Left forelimb (tissue), 1 donor: ENCODE measurements around the gene ZNF76.

Source experiments
- DNase-seq: peaks from one replicate; pipeline ENCODE4 v3.0.0-alpha.2; 2018; ENCODE audit warnings: low spot score

ZNF76 gene

DNA sequence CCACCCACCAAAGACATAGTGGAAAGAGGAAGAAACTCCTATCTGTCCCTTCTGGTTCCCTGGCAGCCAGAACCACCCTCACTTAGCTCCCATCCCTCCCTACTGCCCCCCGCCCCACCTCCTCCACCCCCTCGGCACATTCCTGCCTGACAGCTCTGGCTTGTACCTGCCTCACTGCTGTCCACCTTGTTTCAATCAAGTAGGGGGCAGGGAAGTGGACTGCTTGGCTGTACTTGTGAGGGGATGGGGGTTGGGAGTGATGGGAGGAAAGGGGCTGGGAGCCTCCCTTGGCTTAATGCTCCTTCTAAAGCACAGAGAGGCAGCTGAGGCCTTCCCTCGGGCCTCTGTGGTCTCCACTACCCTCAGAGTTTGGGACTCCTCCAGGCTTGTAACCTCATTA lies 22.1 kb upstream of the ZNF76 start:
- no peak for DNase-seq

DNA sequence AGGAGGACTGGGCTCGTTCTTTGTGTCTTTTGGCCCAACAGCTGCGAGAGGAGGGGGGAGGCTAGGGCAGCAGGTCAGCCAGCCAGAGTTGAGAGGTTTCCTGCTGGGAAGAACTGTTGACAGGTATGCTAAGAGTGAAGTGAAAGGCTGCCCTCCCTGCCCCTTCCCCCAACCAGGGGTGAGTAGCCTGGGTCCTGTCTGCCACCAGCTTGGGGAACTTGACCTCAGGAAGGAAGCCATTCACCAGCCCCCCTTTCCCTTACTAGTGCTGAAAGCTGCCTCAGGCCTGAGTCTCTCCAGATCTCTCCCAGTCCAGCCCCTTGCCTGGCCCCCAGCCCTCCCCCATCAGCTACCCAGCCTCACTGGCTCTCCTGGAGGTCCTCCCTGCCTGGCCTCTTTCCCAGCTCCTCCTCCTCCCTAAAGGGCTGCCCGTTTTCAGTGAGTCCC lies 20.7 kb upstream of the ZNF76 start:
- DNase-seq = no peak

DNA sequence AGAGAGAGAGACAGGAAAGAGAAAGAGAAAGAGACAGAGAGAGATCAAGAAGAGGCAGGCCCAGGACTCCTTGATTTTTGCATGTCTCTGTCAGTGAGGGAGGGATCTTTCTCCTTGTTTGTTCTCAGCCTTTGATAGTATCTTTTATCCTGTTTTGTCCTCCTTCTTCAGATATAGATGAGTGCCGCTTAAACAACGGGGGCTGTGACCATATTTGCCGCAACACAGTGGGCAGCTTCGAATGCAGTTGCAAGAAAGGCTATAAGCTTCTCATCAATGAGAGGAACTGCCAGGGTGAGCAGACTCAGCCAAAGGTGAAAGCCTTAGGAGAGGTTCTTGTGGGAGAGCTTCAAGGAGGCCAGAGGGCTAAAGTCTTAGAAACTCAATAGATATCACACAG lies 20.0 kb upstream of the ZNF76 start:
- DNase-seq = no peak

DNA sequence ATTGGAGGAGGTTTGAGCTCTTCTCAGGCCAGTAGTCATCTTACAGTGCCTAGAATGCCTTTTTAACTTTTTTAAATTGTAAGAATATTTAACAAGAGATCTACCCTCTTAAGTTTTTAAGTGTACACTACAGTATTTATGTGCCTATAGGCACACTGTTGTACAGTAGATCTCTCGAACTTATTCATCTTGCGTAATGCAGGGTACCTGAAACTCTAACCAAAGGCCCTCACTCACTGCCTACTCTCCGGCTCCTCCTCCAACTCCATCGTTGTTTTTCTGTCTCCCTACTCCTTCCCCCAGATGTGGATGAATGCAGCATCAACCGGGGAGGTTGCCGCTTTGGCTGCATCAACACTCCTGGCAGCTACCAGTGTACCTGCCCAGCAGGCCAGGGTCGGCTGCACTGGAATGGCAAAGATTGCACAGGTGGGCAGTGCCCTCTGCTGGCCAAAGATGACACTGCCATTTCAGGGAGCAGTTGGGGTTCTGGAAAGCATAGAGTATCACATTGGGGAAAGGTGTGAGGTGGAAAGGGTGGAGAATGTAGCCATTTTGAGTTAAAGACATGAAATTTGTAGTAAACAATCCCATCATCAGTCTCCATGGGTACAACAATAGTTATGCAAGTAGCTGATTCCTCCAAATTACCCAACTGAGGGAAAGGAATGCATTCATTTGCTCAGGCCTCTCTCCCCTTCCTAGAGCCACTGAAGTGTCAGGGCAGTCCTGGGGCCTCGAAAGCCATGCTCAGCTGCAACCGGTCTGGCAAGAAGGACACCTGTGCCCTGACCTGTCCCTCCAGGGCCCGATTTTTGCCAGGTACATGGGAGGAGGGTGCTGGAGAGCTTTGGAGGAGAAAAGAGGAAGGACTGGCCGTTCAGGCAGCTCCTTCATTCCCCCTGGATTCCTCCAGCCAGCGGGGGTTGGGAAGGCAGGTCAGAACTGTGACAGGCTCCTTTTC lies 18.4 kb upstream of the ZNF76 start:
- peak; percentile 83 for DNase-seq

DNA sequence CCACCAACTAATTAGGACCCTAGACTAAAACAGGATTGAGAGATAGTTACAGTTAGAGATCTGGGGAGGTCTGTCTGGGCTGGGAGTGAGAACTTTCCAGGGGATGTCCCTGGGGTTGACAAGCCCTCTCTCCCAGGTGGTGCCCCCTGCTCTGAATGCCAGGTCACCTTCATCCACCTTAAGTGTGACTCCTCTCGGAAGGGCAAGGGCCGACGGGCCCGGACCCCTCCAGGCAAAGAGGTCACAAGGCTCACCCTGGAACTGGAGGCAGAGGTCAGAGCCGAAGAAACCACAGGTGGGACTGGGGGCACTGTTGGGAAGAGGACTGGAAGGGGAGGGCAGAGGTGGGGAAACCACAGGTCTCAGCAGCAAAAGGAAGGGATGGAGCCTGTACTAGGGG lies 17.0 kb upstream of the ZNF76 start:
- no peak for DNase-seq

GRCh38 chr6:35242906-35243305 lies 16.6 kb upstream of the ZNF76 start:
- DNase-seq = no peak

DNA sequence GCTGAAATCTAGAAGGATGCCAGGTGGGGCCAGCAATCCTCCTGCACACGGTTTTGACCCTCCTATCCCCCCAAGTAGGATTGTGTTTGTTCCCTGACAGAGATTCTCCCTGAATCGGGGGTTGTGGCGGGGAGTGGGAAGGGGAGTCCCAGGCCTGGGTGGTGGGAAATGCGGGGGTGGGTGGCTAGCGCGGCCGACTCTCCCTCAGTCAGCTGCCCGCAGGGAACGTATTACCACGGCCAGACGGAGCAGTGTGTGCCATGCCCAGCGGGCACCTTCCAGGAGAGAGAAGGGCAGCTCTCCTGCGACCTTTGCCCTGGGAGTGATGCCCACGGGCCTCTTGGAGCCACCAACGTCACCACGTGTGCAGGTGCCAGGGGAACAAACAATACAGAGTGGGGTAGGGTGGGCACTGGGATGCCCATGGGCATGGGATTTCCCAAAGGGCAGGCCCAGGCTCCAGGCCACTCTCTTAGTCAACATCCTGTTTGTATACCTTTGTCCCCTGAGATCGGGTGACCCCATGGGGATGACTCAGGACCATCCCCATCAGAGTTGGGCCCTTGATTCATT lies 16.1 kb upstream of the ZNF76 start:
- no peak for DNase-seq

DNA sequence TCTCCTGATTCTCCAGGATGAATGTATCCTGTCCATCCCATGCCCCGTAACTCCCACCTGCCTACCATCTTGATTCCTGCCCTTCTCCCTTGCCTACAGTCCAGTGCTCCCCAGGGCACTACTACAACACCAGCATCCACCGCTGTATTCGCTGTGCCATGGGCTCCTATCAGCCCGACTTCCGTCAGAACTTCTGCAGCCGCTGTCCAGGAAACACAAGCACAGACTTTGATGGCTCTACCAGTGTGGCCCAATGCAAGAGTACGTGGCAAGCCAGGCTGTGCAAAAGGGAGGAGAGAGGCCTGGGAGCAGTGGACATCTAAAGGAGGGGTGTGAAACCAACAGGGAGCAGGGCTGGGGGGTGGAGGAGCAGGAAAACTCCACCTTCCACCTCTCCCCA lies 15.0 kb upstream of the ZNF76 start:
- no peak for DNase-seq

DNA sequence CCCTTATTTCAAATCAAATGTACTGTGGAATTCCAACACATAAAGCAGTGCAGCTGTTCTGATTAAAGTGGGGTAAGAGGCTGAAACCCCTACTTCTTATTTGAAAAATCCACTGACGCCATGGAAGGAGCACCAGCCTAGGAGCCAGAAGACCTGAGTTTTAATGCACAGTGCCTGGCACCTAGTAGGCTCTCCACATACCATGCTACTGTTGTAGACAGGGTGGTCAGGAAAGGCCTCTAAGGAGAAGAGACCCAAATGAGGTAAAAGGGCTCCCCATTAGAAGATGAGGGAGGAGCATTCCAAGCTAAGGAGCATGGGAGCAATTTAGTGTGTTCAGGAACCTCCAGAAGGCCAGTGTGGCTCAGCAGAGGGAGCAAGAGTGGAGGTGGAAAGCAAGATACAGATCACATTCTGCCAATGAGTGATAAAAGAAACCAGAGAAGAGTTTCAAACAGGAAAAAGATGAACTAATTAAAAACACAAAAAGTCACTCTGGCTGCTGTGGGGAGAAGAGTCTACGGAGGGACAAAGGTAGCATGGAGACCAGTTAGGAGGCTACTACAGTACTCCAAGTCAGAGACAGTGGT lies 11.8 kb upstream of the ZNF76 start:
- DNase-seq = no peak

DNA sequence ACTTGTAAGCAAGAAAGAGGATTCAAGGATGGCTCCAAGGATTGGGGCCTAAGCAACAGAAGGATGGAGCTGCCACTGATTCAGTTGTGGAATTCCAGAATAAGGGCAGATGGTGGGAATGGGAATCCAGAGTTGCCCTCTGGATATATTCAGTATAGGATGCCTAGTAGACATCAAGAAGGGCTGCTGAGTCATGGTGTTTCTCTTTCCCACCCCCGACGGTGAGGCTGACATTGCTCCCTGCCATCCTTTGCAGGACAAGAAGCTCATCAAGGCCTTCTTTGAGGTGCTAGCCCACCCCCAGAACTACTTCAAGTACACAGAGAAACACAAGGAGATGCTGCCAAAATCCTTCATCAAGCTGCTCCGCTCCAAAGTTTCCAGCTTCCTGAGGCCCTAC lies 11.2 kb upstream of the ZNF76 start:
- no peak for DNase-seq

DNA sequence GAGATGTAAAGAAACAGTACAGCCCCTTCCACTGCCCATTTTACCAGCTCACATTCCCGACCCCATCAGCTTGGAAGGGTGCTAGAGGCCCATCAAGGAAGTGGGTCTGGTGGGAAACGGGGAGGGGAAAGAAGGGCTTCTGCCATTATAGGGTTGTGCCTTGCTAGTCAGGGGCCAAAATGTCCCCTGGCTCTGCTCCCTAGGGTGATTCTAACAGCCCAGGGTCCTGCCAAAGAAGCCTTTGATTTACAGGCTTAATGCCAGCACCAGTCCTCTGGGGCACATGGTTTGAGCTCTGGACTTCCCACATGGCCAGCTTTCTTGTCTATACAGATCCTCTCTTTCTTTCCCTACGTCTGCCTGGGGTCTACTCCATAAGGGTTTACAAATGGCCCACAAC lies 10.6 kb upstream of the ZNF76 start:
- no peak for DNase-seq

DNA sequence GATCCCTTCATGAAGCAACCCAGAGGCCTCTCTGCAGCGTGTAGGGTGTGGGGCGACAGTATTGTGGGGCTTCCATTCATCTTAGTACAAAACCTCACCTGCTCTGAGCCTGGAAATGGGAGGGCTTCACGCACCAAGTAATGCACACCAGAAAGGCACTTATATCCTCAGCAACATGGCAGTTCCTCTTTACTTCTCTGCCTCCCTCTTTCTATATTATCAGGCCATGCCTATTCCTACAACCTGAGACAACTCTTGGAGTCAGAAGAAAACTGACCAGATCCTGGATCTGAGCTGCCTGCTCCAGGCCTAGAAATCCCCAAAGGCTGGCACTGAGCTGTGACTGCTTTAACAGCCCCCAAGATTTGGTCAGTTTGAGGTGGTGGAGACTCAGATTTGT lies 7.6 kb upstream of the ZNF76 start:
- no peak for DNase-seq

GRCh38 chr6:35253249-35253648 lies 6.3 kb upstream of the ZNF76 start:
- DNase-seq = no peak

DNA sequence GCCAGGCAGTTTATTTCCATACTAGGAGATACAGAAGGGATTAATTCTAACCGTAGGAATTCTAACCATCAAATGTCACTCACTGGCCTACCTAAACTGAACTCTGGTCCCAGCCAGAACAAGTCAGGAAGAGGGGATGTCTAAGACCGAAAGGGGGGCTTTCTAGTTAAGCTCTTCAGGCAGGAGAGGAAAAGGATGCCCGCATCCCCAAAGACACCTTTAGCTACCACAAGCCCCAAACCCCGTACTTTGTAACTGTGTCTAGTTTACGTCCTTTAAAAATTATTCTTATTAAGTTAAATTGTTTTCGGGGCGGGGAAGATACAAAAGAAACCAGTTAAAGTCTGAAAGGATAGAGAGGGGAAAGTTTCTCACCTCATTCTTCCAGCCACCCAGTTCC lies 1.2 kb upstream of the ZNF76 start:
- no peak for DNase-seq

- no peak for DNase-seq
These were observed 709 bp upstream of the ZNF76 start for GRCh38 chr6:35258858-35259193.

DNA sequence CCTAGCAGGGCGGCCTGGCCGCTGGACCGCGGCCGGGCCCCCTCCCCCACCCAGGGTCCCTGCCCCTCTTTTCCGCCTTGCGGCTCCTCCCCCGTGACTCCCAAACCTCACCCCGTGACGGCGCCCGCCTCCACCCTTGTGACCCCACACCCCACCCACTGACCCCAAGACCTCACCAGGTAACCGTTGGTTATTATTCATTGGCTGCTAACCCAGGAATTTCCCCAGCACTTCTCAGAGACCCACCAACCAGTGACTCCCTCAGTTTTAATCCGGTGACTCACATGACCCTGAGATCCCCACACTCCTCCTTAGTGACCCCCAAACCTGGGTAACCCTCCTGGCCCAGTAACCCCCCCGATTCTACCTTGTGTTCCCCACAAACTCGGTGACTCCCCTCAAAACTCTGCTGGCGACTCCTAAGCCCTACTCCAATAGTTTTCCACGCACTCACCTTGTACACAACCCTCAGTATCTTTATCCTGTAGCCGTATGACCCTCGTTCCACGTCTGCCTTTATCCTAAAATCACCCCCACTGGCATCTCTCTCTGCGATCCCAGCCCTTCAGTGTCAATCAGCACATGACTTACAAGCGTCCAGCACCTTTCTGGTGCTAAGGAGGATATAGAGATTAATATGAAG lies 534 bp downstream of the ZNF76 start:
- no peak for DNase-seq

- DNase-seq = no peak
These were observed 1.3 kb downstream of the ZNF76 start for GRCh38 chr6:35260591-35261570.

DNA sequence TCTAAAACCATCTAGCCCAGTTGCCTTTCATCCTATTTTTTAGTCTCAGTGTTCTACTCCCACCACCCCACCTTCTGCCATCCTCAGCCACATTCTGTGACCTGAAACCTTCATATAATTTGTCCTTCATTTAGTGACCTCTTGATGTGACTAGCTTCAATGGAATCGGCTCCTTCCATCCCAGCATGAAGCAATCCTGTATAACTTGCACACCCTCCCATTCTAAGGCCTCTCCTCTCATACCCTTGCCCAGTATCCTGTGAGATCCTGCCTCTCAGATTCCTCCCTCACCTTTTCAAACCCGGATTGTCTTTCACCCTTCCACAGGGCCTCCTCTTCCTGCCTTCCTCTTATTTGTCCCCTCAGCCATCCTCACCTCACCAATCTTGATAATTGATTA lies 3.1 kb downstream of the ZNF76 start:
- DNase-seq = no peak

DNA sequence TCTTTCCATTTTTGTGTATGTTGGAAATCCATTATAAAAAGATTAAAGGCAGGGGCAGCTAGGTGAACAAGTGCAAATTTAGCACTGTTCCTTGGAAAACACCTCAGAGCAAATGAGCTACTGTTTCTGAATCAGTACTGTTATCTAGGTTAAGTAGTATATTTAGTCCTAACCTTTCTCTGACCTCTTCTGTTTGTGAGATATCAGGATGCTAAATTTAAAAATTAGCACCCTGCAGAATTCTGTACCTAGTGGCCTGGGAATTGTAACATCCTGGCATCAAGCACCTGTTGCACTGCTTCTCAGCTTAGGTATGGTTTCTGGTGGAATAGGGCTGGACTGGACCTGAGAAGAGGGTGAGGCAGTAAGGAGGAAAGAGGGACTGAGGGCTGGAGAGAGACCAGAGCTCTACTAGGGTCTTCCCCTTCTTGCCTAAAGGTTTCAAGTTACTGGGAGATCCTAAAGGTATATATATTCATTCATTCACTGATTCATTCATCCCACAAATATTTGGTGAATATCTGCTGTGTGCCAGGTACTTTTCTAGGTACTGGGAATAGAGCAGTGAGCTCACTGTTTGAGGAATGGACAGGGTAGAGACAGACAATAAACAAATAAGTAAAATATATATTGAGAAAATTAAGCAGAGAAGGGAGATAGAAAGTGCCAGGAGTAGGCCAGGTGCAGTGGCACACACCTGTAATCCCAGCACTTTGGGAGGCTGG lies 5.2 kb downstream of the ZNF76 start:
- no peak for DNase-seq

GRCh38 chr6:35265523-35265922 lies 6.0 kb downstream of the ZNF76 start:
- no peak for DNase-seq

- no peak for DNase-seq
These were observed 7.9 kb downstream of the ZNF76 start for GRCh38 chr6:35267446-35267845.
